ENCODE results near the gene VWF. TPM values are rescaled to one million over a fixed set of nuclear protein-coding genes. Genes with fewer than 3 reads are reported as not detected.

VWF gene
- total RNA-seq, 2 experiments from 2014 or later: not detected

DNA sequence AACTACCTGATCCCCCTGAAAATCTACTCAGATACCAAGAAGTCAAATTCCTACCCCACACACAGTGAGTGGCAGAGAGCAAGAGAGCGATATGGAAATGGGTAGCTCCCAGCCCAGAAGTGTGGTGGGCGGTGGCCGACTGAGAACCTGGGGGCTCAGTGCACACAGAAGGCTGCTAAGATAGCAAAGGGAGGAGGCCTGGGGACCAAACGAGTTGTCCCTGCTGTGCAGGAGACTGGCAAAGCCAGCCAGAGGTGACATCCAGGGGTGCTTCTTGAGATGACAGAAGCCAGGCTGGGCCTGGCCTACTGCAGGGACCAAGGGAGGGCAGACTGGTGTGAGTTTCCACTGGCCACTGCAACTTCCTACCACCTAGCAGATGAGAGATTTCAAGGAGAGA is 52.9 kb downstream of the VWF start:
- H3K36me3 Mint-ChIP-seq (ENCODE audit: low read depth): no peaks in the 10 kb centered on the region
- H3K4me1 Mint-ChIP-seq (ENCODE audit: low read depth): peaks cover 38% of the 10 kb centered on the region

DNA sequence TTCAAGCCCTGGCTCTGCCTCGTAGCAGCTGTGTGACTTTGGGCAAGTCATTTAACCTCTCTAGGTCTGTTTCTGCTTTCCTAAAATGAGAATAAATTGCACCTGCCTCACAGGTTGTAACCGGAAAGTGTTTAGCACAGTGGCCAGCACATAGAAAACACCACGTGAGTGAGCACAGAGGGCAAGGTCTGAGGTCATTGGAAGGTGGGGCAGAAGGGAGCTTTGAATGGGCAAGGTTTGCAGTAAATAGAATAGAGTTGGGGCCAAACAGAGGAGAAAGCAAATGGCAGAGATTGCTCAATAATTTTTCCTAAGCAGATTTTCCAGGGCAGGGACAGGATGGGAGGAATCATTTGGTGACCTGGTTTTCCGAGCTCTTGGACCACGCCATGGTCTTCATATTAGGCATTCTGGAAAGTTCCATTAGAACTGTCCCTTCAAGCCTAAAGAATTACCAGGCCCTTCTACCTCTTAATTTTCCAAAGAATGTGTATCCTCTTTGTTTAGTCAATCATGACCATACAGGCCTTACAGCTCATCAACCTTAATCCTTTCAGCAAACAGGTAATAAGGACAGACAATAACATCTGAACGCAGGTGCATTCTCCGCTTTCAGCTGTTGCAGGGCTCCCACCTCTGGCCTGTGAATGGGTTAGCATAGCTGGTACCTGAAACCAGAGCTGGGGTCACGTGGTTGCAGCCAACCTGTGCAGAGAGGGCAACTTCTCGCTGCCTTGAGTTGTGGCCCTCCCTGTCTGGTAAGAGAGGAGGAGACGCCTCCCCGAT is 53.8 kb downstream of the VWF start:
- ChIA-PET POLR2A (no interaction called here), CTCF (interaction anchor here (1.0 to 1.9 kb wide), 3 partner anchors 82 to 207 kb away, joined by 3 to 7 read pairs (median 6); no protein-coding TSS in a partner anchor)
- Mint-ChIP-seq H3K4me1 (ENCODE audit: low read depth) (peaks cover 31% of the 10 kb centered on the region), H3K9me3 (ENCODE audit: insufficient read depth) (no peaks in the 10 kb centered on the region), H3K36me3 (ENCODE audit: low read depth) (no peaks in the 10 kb centered on the region), H3K4me3 (no peak overlapping the region), H3K27ac (no peak overlapping the region), H3K27me3 (ENCODE audit: low read depth) (peaks cover 20% of the 10 kb centered on the region)
- DNase-seq (no peak), ATAC-seq (no peak)

More for the DNA sequence above, 52.9 kb downstream of the VWF start:
- Mint-ChIP-seq H3K27ac (no peak overlapping the region), H3K4me3 (no peak overlapping the region), H3K9me3 (ENCODE audit: insufficient read depth) (no peaks in the 10 kb centered on the region), H3K27me3 (ENCODE audit: low read depth) (peaks cover 25% of the 10 kb centered on the region)
- CTCF ChIA-PET: interaction anchor here (1.8 to 1.9 kb wide), 2 partner anchors 83 to 124 kb away, joined by 6 to 7 read pairs; no protein-coding TSS in a partner anchor
- POLR2A ChIA-PET: no interaction called here
- ATAC-seq: no peak
- DNase-seq: no peak

DNA sequence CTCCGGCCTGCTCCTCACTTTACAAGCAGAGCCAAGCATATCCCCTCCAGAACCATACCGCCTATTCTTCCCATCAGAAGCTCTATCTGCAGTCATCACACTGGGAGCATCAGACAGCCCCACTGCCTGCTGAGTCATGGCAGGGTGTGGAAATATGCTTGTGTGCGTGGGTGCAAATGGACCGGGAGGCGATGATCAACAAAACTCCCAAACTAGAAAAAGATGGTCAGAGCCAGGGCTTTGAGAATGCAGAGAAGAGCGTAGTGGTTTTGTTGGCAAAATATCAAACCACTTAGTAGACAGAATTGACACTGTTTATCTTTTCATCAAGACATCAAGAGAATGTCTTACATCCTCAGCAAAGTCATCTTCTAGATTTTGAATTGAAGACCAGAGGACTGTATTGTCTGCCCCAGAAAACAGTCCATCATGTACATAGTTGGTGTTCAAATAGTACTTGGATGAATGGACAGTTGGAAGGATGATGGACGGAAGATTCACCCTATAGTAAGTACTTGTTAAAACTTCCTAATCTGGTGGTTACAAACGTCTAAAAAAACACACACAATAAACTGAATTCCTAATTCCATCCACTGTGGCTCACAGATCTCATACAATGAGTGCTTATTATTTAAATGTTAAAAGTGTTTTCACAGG is 54.9 kb downstream of the VWF start:
- ATAC-seq (peak; percentile 6), DNase-seq (no peak)
- no peak overlapping the region for H3K4me3 Mint-ChIP-seq
- H3K27ac Mint-ChIP-seq: no peak overlapping the region
- peaks cover 19% of the 10 kb centered on the region for H3K27me3 Mint-ChIP-seq (ENCODE audit: low read depth)
- peaks cover 20% of the 10 kb centered on the region for H3K4me1 Mint-ChIP-seq (ENCODE audit: low read depth)
- ChIA-PET CTCF (no interaction called here), POLR2A (no interaction called here)
- H3K36me3 Mint-ChIP-seq (ENCODE audit: low read depth): no peaks in the 10 kb centered on the region
- no peaks in the 10 kb centered on the region for H3K9me3 Mint-ChIP-seq (ENCODE audit: insufficient read depth)

DNA sequence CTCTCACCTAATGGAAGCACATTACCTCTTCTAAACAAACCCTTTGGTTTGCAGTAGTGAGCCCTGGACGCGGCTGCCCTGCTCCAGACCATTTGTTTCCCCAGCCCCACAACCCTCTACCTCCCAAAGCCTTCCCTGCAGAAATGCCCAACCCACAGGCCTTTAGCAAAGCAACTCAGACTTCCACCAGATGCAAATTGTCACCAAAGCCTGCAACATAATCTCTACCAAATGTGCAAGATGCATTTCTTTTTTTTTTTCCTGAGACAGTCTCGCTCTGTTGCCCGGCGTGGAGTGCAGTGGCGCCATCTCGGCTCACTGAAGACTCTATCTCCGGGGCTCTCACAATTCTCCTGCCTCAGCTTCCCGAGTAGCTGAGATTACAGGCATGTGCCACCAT is 56.2 kb downstream of the VWF start:
- Mint-ChIP-seq H3K4me3 (no peak overlapping the region), H3K27ac (no peak overlapping the region), H3K9me3 (ENCODE audit: insufficient read depth) (no peaks in the 10 kb centered on the region), H3K27me3 (ENCODE audit: low read depth) (peaks cover 9% of the 10 kb centered on the region), H3K4me1 (ENCODE audit: low read depth) (peaks cover 12% of the 10 kb centered on the region), H3K36me3 (ENCODE audit: low read depth) (no peaks in the 10 kb centered on the region)
- CTCF ChIA-PET: interaction anchor here (1.4 kb wide), 1 partner anchor 210 kb away, joined by 4 read pairs; no protein-coding TSS in a partner anchor
- POLR2A ChIA-PET: no interaction called here
- ATAC-seq: no peak
- no peak for DNase-seq

DNA sequence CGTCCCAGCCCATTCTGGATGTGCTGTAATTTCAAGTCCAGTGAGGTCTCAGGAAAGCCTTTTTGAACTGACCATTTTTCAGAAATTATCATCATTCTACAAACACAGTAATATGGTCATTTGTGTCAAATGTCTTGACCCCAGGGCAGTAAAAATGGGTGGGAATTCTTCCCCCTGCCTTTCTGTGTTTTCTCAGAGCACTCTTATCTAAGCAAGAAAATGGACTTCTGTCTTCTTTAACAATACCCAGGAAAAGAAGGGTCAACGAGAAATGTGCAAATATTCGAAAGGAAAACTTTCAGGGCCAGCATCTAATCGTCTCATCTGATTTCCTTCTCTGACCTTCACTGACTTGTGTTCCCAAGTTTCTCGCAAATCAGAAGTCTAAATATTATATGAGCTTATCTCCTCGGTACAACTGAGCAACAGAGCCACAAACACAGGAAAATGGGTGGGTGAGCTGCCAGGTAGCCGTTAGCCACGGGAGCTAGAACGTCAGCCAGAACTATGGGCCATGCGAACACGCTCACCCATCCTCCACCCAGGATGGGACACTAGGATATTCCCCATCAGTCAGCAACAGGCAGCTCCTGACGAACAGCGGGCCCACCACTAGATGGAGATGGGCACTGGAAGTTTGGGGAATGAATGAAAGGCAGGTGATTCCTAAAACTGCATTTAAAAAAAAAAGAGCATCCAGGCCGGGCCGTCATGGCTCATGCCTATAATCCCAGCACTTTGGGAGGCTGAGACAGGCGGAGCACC is 57.1 kb downstream of the VWF start:
- Mint-ChIP-seq H3K4me1 (ENCODE audit: low read depth) (peaks cover 12% of the 10 kb centered on the region), H3K27ac (no peak overlapping the region), H3K27me3 (ENCODE audit: low read depth) (peaks cover 7% of the 10 kb centered on the region), H3K36me3 (ENCODE audit: low read depth) (no peaks in the 10 kb centered on the region), H3K9me3 (ENCODE audit: insufficient read depth) (no peaks in the 10 kb centered on the region), H3K4me3 (no peak overlapping the region)
- POLR2A ChIA-PET: no interaction called here
- ATAC-seq (no peak), DNase-seq (no peak)
- CTCF ChIA-PET: interaction anchor here (0.9 to 1.4 kb wide), 3 partner anchors 30 to 210 kb away, joined by 3 to 4 read pairs (median 4); no protein-coding TSS in a partner anchor

DNA sequence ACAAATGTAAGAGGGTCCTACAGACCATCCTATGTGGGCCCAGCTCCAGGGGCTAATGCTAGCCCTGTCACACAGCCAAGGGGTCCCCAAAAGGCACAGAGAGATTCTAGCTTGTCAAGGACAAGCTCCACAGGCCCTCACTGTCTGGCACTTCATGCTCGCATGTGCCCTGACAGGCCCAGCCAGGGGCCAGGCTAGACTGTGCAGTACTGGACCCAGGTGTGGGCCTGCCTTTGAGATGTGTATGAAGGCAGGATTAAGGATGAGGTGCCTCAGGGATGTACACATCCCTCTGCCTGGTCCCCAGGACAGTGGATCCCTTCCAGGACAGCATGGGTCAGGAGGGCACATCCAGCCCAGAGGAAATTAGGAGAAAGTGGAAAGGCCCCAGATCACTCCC is 57.8 kb downstream of the VWF start:
- Mint-ChIP-seq H3K4me3 (no peak overlapping the region), H3K36me3 (ENCODE audit: low read depth) (no peaks in the 10 kb centered on the region), H3K4me1 (ENCODE audit: low read depth) (peaks cover 12% of the 10 kb centered on the region), H3K27ac (no peak overlapping the region), H3K9me3 (ENCODE audit: insufficient read depth) (no peaks in the 10 kb centered on the region), H3K27me3 (ENCODE audit: low read depth) (peaks cover 5% of the 10 kb centered on the region)
- DNase-seq (no peak), ATAC-seq (no peak)
- POLR2A ChIA-PET: no interaction called here
- CTCF ChIA-PET: interaction anchor here (1.5 to 3.6 kb wide), 2 partner anchors 78 to 218 kb away, joined by 4 to 20 read pairs; no protein-coding TSS in a partner anchor

DNA sequence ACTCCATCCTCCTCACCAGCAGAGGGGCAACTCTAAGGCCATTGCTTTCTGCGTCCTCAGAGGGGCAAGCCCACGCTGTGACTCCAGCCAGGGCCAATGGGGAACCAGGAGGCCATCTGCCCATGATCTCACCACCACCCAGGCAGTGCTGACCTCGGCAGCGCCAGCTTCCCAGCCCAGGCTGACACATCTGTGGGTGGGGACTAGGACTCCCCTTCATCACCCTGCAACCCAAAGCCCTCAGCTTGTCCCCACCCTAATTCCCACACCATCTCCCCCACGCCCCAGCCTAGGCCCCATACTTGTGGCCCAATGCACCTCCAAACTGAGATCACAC is 58.6 kb downstream of the VWF start:
- Mint-ChIP-seq H3K4me1 (ENCODE audit: low read depth) (peaks cover 12% of the 10 kb centered on the region), H3K4me3 (no peak overlapping the region), H3K27ac (no peak overlapping the region), H3K36me3 (ENCODE audit: low read depth) (no peaks in the 10 kb centered on the region), H3K9me3 (ENCODE audit: insufficient read depth) (no peaks in the 10 kb centered on the region), H3K27me3 (ENCODE audit: low read depth) (peaks cover 5% of the 10 kb centered on the region)
- ATAC-seq: no peak
- ChIA-PET POLR2A (no interaction called here), CTCF (interaction anchor here (1.0 to 3.6 kb wide), 4 partner anchors 78 to 219 kb away, joined by 3 to 20 read pairs (median 4); no protein-coding TSS in a partner anchor)
- no peak for DNase-seq

DNA sequence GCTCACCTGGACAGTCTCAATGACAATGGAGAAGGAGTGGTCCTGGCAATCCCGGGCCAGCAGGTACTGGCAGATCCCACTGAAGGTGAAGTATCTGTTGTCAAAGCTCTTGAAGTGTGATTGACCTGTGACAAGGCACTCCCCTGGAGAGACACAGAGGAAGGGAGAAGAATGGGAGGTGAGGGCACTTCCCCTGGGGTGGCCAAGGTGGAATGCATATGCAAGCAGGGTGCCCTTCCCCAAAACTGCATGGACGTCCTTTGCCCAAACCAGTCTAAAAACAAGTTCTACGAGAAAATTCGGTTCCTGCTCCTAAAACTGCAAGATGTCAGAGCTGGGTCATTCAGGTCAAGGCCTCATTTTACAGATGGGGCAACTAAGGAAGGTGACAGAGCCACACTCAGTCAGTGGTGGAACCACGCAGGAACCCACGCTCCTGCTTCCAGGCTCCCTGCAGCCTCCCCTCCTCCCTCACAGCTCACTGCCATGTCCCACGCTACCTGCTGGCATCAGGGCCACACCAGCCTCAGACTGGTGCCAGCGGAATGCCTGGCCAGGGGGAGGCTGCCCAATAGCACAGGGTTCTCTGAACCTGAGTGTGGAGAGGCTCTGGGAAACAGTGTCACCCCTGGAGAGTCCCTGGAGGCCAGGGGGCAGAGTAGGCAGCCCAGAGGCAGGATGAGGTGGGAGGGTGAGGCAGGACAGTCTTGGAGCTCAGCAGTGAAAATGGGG is 59.2 kb downstream of the VWF start:
- Mint-ChIP-seq H3K27me3 (ENCODE audit: low read depth) (peaks cover 2% of the 10 kb centered on the region), H3K4me1 (ENCODE audit: low read depth) (peaks cover 12% of the 10 kb centered on the region), H3K36me3 (ENCODE audit: low read depth) (no peaks in the 10 kb centered on the region), H3K9me3 (ENCODE audit: insufficient read depth) (no peaks in the 10 kb centered on the region), H3K27ac (no peak overlapping the region), H3K4me3 (no peak overlapping the region)
- DNase-seq (no peak), ATAC-seq (no peak)
- ChIA-PET CTCF (interaction anchor here (1.0 to 3.6 kb wide), 4 partner anchors 77 to 219 kb away, joined by 3 to 20 read pairs (median 4); no protein-coding TSS in a partner anchor), POLR2A (no interaction called here)

DNA sequence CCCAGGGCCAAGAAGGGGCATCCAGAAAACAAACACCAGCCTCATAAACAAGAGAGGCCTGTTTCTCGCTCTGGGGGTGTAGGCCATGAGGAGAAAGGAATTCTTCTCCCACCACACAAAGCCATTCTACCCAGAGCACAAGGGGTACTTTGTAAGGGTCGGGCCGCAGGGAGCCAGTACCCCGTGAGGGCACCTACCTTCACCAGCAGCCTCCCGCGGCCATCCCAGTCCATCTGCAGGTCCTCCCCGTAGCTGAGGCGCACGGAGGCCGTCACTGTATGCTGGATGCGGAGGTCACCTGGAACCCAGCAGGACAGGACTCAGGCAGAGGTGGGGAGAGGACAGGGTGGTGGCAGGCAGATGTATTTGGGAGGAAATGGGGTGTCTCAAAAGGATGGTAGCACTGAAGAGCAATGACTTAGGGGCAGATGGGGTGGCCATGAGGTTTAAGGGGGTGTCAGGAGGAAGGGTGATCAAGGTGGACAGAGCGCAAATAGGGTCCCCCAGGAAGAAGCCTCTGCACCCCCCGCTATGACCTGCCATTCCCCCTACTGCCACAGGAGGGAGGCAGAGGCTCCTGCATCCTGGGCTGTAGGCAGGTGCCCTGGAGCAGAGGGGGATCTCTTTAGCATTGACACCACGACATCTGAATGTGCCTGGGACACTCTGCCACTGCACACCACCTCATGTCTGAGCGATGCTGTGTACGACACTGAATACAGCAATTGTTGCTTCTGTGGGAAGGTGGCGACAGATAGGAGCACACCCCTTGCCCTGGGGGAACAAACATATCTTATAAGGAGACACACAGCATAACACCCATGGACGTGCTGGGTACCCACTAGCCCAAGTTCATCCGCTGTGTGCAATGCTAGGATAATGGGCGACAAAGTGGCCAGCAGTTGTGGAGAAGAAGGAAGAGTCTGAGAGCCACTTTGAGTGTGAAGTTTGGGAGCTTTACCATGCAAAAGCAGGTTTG is 61.4 kb downstream of the VWF start:
- no peak overlapping the region for H3K27ac Mint-ChIP-seq
- H3K4me3 Mint-ChIP-seq: no peak overlapping the region
- ChIA-PET CTCF (interaction anchor here (0.9 to 3.6 kb wide), 5 partner anchors 124 to 221 kb away, joined by 3 to 20 read pairs (median 4); no protein-coding TSS in a partner anchor), POLR2A (no interaction called here)
- H3K9me3 Mint-ChIP-seq (ENCODE audit: insufficient read depth): no peaks in the 10 kb centered on the region
- no peaks in the 10 kb centered on the region for H3K36me3 Mint-ChIP-seq (ENCODE audit: low read depth)
- H3K27me3 Mint-ChIP-seq (ENCODE audit: low read depth): peaks cover 6% of the 10 kb centered on the region
- ATAC-seq (peak; percentile 84), DNase-seq (peak; percentile 73)
- H3K4me1 Mint-ChIP-seq (ENCODE audit: low read depth): no peaks in the 10 kb centered on the region

DNA sequence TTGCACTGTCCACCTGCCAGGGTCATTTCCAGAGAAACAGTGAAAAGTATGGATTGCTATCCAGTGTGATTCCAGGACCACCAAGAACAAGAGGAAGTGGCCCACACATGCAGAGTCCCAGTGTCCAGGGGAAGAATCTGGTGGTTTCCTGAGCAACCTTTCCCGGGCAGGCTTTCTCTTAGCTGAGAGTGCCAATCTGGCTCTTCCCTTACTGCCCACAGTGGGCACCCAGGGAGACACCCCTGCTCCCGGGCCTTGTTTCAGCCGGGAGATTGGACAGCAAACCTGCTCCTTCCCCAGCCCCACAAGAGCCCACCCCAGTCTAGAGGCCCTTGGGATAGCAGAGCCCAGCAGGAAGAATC is 62.1 kb downstream of the VWF start:
- Mint-ChIP-seq H3K27me3 (ENCODE audit: low read depth) (peaks cover 6% of the 10 kb centered on the region), H3K9me3 (ENCODE audit: insufficient read depth) (no peaks in the 10 kb centered on the region), H3K4me1 (ENCODE audit: low read depth) (no peaks in the 10 kb centered on the region), H3K4me3 (no peak overlapping the region), H3K36me3 (ENCODE audit: low read depth) (no peaks in the 10 kb centered on the region), H3K27ac (no peak overlapping the region)
- ChIA-PET POLR2A (no interaction called here), CTCF (no interaction called here)
- ATAC-seq (no peak), DNase-seq (no peak)

All from activated CD8-positive, alpha-beta T cell treated with anti-CD3 and anti-CD28 coated beads, Interleukin-2, amount 10 ng/mL, durations not matched to agents 7 days and 5 days (primary cell).